Endothelial cell of umbilical vein (primary cell): ENCODE data around the gene POU2AF3. TPM values are rescaled to one million over a fixed set of nuclear protein-coding genes. Genes with fewer than 3 reads are reported as not detected.

Experiments used
- Bru-seq: library from RNA; stranded (reverse); fragments of 400-500 nt; gene quantifications from one replicate; lab custom pipeline; 2021; lab: Mats Ljungman, UMichigan
- BruChase-seq, 2 experiments: library from RNA; stranded (reverse); fragments of 400-500 nt; gene quantifications; one replicate each; lab custom pipeline; 2021; lab: Mats Ljungman, UMichigan
- BruUV-seq: library from RNA; stranded (reverse); fragments of 400-500 nt; replicated peaks from 2 replicates; lab custom pipeline; 2021; lab: Mats Ljungman, UMichigan
- CTCF ChIA-PET: fragments of 300-600, 350-600 bp; sonication (Branson Sonifier 250); formaldehyde crosslinking; loops from one replicate; lab custom pipeline; 2021; ENCODE audit warnings: antibody characterized with exemption, inconsistent platforms; lab: Charles Lee
- POLR2A ChIA-PET: fragments of 300-600, 350-600 bp; sonication (Branson Sonifier 250); formaldehyde crosslinking; loops from one replicate; lab custom pipeline; 2021; ENCODE audit warnings: antibody characterized with exemption, inconsistent platforms; lab: Charles Lee
- DNase-seq: peaks from one replicate; pipeline ENCODE4 v3.0.0-alpha.2; 2011; ENCODE audit warnings: low read depth, low spot score
- FAIRE-seq: peaks from 2 replicates; lab custom pipeline; 2011; peaks lifted over from hg19 to GRCh38; lab: Jason Lieb, UNC
- H2AFZ ChIP-seq: 2 replicates; pipeline ENCODE4 v1.6.0; 2012; ENCODE audit warnings: low read depth, low read length, control low read depth, inconsistent platforms
- H3K27ac ChIP-seq: 2 replicates; pipeline ENCODE4 v1.5.1; 2011; ENCODE audit warnings: low read depth, mild to moderate bottlenecking, control low read depth, low read length, moderate library complexity; ENCODE audit not compliant: insufficient read depth
- H3K27me3 ChIP-seq, 2 experiments: 2 replicates each; pipeline versions ENCODE4 v1.6.0 to v1.6.1; 2011; ENCODE audit warnings: low read length in 2 of 2, mixed read lengths in 1 of 2; ENCODE audit not compliant: control insufficient read depth in 2 of 2, insufficient read depth in 2 of 2
- H3K36me3 ChIP-seq, 2 experiments: 2 replicates in 1 of 2; 3 replicates in 1 of 2; pipeline ENCODE4 v1.5.1; 2011; ENCODE audit warnings: low read length in 2 of 2, mild to moderate bottlenecking in 1 of 2, moderate library complexity in 1 of 2; ENCODE audit not compliant: control insufficient read depth in 2 of 2, insufficient read depth in 2 of 2; ENCODE audit errors: extremely low read depth in 1 of 2
- H3K4me1 ChIP-seq: 3 replicates; pipeline ENCODE4 v1.5.1; 2011; ENCODE audit warnings: mild to moderate bottlenecking, low read length; ENCODE audit not compliant: control insufficient read depth, insufficient read depth; ENCODE audit errors: extremely low read depth
- H3K4me2 ChIP-seq: 2 replicates; pipeline ENCODE4 v1.6.1; 2011; ENCODE audit warnings: low read length, control low read depth, mixed read lengths; ENCODE audit not compliant: insufficient read depth
- H3K4me3 ChIP-seq, 3 experiments: fragments of 200-600 bp in 1 of 3; sonication (generic), shearing (Covaris generic) in 1 of 3; replicated peaks in 1 of 3; 2 replicates each; pipeline ENCODE4 v1.5.1; 2011 to 2016; ENCODE audit warnings: control low read depth in 3 of 3, low read length in 3 of 3, mild to moderate bottlenecking in 2 of 3, inconsistent platforms in 1 of 3, low read depth in 1 of 3, moderate library complexity in 1 of 3; ENCODE audit not compliant: insufficient read depth in 1 of 3
- H3K79me2 ChIP-seq: 2 replicates; pipeline ENCODE4 v1.6.0; 2012; ENCODE audit warnings: low read length, inconsistent platforms; ENCODE audit not compliant: control insufficient read depth, insufficient read depth
- H3K9ac ChIP-seq: replicated peaks from 2 replicates; pipeline ENCODE3; 2011; ENCODE audit warnings: low read length, control low read depth; ENCODE audit not compliant: insufficient read depth; ENCODE audit errors: extremely low read depth
- H3K9me1 ChIP-seq: replicated peaks from 3 replicates; pipeline ENCODE4 v1.6.0; 2011; ENCODE audit warnings: mild to moderate bottlenecking, low read length; ENCODE audit not compliant: control insufficient read depth, insufficient read depth; ENCODE audit errors: extremely low read depth
- H3K9me3 ChIP-seq: replicated peaks from 2 replicates; pipeline ENCODE4 v1.5.1; 2012; ENCODE audit warnings: low read length, inconsistent platforms; ENCODE audit not compliant: control insufficient read depth, insufficient read depth
- H4K20me1 ChIP-seq: replicated peaks from 2 replicates; pipeline ENCODE3; 2011; ENCODE audit warnings: mild to moderate bottlenecking, low read length; ENCODE audit not compliant: control insufficient read depth, insufficient read depth; ENCODE audit errors: extremely low read depth
- CTCF ChIP-seq, 2 donors: IDR thresholded peaks; 1 replicate in 1 of 2; 2 replicates in 1 of 2; pipeline ENCODE4 v1.5.1; 2011; ENCODE audit warnings: low read length in 2 of 2, mild to moderate bottlenecking in 2 of 2, moderate library complexity in 2 of 2, control low read depth in 1 of 2, inconsistent platforms in 1 of 2, low read depth in 1 of 2; ENCODE audit not compliant: insufficient read depth in 1 of 2; ENCODE audit errors: extremely low read depth in 1 of 2
- EZH2 ChIP-seq: IDR thresholded peaks from 2 replicates; pipeline ENCODE4 v1.6.1; 2012; ENCODE audit warnings: borderline replicate concordance, low read depth, mild to moderate bottlenecking, moderate library complexity, low read length, inconsistent platforms; ENCODE audit not compliant: severe bottlenecking
- FOS ChIP-seq: IDR thresholded peaks from 2 replicates; pipeline ENCODE4 v1.6.1; 2011; ENCODE audit warnings: mild to moderate bottlenecking, low read length, moderate library complexity, borderline replicate concordance; ENCODE audit not compliant: insufficient read depth
- GATA2 ChIP-seq: IDR thresholded peaks from 2 replicates; pipeline ENCODE4 v1.7.0; 2011; ENCODE audit warnings: low read depth, mild to moderate bottlenecking, moderate library complexity, mixed read lengths, low read length; ENCODE audit not compliant: insufficient read length, insufficient read depth
- JUN ChIP-seq: IDR thresholded peaks from 2 replicates; pipeline ENCODE4 v1.6.1; 2011; ENCODE audit warnings: borderline replicate concordance, low read depth; ENCODE audit not compliant: insufficient read length, insufficient read depth
- MAX ChIP-seq: IDR thresholded peaks from 2 replicates; pipeline ENCODE4 v1.6.1; 2011; ENCODE audit not compliant: insufficient read depth, insufficient read length
- MYC ChIP-seq: IDR thresholded peaks from one replicate; pipeline ENCODE4 v1.6.1; 2011; ENCODE audit warnings: mild to moderate bottlenecking, low read depth, low read length
- POLR2A ChIP-seq: IDR thresholded peaks from 2 replicates; pipeline ENCODE4 v1.6.1; 2012; ENCODE audit warnings: low read depth, mild to moderate bottlenecking, control low read depth, low read length
- POLR2AphosphoS5 ChIP-seq: IDR thresholded peaks from 2 replicates; pipeline ENCODE4 v1.6.1; 2012; ENCODE audit warnings: low read depth, mild to moderate bottlenecking, control low read depth, low read length, moderate library complexity; ENCODE audit not compliant: insufficient read depth
- dilution Hi-C: fragments of 300-500 bp; cut with MboI; formaldehyde crosslinking; loops from one replicate; pipeline ENCODE4 v1.15.0; 2019; ENCODE audit warnings: low sequenced_read_pairs; ENCODE audit not compliant: extremely low pct_ligation_motif_present
- intact Hi-C: fragments of 100-400 bp; cut with micrococcal nuclease; formaldehyde crosslinking; loops from one replicate; pipeline ENCODE4 v1.10.0; 2022
- long read RNA-seq: library from polyadenylated mRNA; stranded (forward); transcript quantifications from one replicate; pipeline ENCODE4 v2.0.0, GENCODE V29; 2021
- polyA minus RNA-seq, 3 experiments: library from RNA; depleted of rRNA, polyadenylated mRNA; stranded (reverse); fragments of >200 nt; gene quantifications; 1 replicate in 1 of 3; 2 replicates in 2 of 3; pipeline ENCODE4 v1.2.3, GENCODE V29; 2011
- polyA plus RNA-seq, 4 experiments: library from polyadenylated mRNA; depleted of rRNA in 3 of 4; stranded (reverse) in 3 of 4; unstranded in 1 of 4; fragments of >200 nt; gene quantifications; 2 replicates each; pipeline versions ENCODE4 v1.2.1 to v1.2.3, GENCODE V29; 2011 to 2012; ENCODE audit warnings: missing spikeins in 1 of 4
- total RNA-seq: library from RNA; stranded (reverse); gene quantifications from 2 replicates; pipeline ENCODE4 v1.2.3, GENCODE V29; 2021

POU2AF3 gene
- total RNA-seq (not detected in 2 replicates), polyA plus RNA-seq (not detected in 2 replicates), polyA minus RNA-seq (not detected in 2 replicates), Bru-seq, nascent RNA (not detected), BruChase-seq, experiment 1, labeled RNA remaining after a 6-hour chase (not detected), BruChase-seq, experiment 2, labeled RNA remaining after a 2-hour chase (not detected)
- polyA plus RNA-seq (2011; cell fraction: cytosol; rRNA removed) = not detected in 2 replicates
- polyA plus RNA-seq (2011; cell fraction: nucleus; rRNA removed) = not detected in 2 replicates
- not detected in 2 replicates for polyA plus RNA-seq (2012)
- not detected for polyA minus RNA-seq (2011; cell fraction: cytosol; rRNA and poly(A)+ RNA removed)
- not detected in 2 replicates for polyA minus RNA-seq (2011; cell fraction: nucleus; rRNA and poly(A)+ RNA removed)
- long read RNA-seq = 0 reads

GRCh38 chr11:111298413-111299100 is at the start of gene POU2AF3:
TSS of gene POU2AF3 (plus strand) at chr11:111298546. CDS start at chr11:111298582, 36 bp downstream.
- Histone ChIP-seq H3K27me3 (peaks cover 30 to 39% of the 10 kb centered on the region in 2 experiments), H3K27ac (no peak within 1 kb of the TSS), H3K4me2 (peak within 1 kb of the TSS; percentile 49), H3K36me3 (no peaks in the 10 kb centered on the region), H3K79me2 (no peaks in the 10 kb centered on the region), H2AFZ (peak within 1 kb of the TSS; percentile 59), H3K9me3 (no peaks in the 10 kb centered on the region), H3K9ac (no peak within 1 kb of the TSS), H3K4me3 (peak within 1 kb of the TSS in 1 of 3 experiments; percentile 42), H3K9me1 (no peaks in the 10 kb centered on the region), H3K4me1 (no peaks in the 10 kb centered on the region), H4K20me1 (no peaks in the 10 kb centered on the region)
- dilution Hi-C loops = no loop called here
- FAIRE-seq = no peak
- intact Hi-C loops = no loop called here
- no peak for TF ChIP-seq GATA2
- no peak for TF ChIP-seq MYC
- TF ChIP-seq CTCF (IDR thresholded peaks at IDR 0.05; ENCODE audit: extremely low read depth in 1 of 2, insufficient read depth in 1 of 2, low read depth in 1 of 2, low read length in 2 of 2) = no peak
- TF ChIP-seq JUN = no peak
- TF ChIP-seq FOS = no peak
- TF ChIP-seq MAX = no peak
- TF ChIP-seq POLR2A = no peak
- no peak for TF ChIP-seq POLR2AphosphoS5
- no peak for TF ChIP-seq EZH2
- POLR2A ChIA-PET = no interaction called here
- CTCF ChIA-PET = interaction anchor here (0.8 to 1.2 kb wide), 2 partner anchors 16 to 130 kb away, joined by 3 read pairs; no protein-coding TSS in a partner anchor
- DNase-seq = no peak
- no TSS peak for BruUV-seq
